ENCODE data around the gene EPGN. TPM values are rescaled to one million over a fixed set of nuclear protein-coding genes. Genes with fewer than 3 reads are reported as not detected.

Gene EPGN
- total RNA-seq, 4 donors from 2014 or later: 1.6 TPM; not detected in 3

DNA sequence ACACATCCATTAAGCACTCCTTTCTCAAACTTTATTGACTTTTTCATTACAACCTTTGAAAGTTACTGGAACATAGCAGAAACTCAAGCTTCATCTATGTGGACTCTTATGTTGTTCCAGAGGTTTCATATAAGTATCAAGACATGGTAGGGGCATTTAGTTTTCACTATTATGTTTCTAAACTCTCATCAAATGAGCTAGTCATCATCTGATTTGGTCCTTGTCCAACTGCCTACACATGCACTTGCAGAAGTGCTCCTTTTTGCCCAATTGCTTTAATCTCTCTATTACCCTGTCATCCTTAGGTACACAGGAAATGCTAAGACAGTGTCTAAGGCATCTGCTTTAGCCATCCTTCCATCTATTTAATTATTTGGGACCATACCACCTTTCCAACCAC lies 42.2 kb upstream of the EPGN start:
- H3K27ac ChIP-seq: no peak overlapping the region
- no peak overlapping the region for H3K4me3 ChIP-seq
- H3K4me1 ChIP-seq: no peaks in the 10 kb centered on the region
- no peaks in the 10 kb centered on the region for H3K27me3 ChIP-seq
- ATAC-seq: no peak
- H3K9me3 ChIP-seq: no peaks in the 10 kb centered on the region
- TF ChIP-seq EP300 (IDR thresholded peaks at IDR 0.05) (no peak), POLR2A (IDR thresholded peaks at IDR 0.05) (no peak), POLR2AphosphoS5 (IDR thresholded peaks at IDR 0.05) (no peak)
- TF ChIP-seq, protein P1, sequence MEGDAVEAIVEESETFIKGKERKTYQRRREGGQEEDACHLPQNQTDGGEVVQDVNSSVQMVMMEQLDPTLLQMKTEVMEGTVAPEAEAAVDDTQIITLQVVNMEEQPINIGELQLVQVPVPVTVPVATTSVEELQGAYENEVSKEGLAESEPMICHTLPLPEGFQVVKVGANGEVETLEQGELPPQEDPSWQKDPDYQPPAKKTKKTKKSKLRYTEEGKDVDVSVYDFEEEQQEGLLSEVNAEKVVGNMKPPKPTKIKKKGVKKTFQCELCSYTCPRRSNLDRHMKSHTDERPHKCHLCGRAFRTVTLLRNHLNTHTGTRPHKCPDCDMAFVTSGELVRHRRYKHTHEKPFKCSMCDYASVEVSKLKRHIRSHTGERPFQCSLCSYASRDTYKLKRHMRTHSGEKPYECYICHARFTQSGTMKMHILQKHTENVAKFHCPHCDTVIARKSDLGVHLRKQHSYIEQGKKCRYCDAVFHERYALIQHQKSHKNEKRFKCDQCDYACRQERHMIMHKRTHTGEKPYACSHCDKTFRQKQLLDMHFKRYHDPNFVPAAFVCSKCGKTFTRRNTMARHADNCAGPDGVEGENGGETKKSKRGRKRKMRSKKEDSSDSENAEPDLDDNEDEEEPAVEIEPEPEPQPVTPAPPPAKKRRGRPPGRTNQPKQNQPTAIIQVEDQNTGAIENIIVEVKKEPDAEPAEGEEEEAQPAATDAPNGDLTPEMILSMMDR (IDR thresholded peaks at IDR 0.05): no peak
- H3K36me3 ChIP-seq: no peaks in the 10 kb centered on the region

DNA sequence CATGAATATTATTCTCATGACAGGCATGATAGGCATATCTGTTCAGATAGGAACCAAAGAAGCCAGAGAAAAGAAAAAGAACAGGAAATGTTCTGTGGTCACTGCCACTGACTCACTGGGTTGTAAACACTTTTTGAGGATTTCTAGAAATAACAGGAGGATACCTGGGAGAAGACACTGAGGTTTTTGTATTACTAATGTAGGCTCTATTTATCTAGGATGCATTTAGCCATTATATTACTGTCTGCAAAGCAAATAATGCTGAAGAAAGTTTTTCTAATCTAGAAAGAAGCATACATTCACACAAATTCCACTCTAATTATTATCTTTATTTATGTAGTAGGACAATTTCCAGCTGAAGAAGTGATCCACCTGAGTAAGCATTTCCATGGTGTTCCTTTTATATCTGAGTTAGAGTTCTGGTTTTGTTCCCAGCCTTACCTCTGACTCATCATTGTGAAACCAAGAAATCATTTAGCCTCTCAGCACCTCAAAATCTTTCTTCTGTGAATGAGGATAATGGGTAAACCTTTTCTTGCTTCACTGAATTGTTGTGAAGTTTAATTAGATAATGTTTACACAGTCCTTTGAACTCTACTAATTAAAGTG lies 40.2 kb upstream of the EPGN start:
- no peak for ATAC-seq

DNA sequence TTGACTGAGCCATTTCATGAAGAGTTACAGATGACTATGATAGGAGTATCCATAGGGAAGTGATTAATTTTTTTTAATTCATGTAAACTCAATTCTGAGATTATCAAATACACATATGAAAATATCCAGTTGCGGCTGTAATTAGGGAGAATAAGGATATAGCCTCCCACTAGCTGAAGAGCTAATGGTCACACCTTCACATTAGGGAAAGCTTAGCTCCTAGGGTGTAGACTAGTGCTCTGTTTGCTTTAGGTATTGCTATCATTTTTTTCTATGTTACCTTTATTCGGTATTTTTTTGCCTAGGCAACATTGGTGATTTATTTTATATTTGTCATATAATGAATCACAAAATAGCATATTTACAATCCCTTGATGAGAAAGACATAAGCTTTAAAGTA lies 39.6 kb upstream of the EPGN start:
- H3K27me3 ChIP-seq: no peaks in the 10 kb centered on the region
- no peaks in the 10 kb centered on the region for H3K4me1 ChIP-seq
- 85 to 86% methylated on average over 1 to 2 of the region's 2 CpGs for WGBS, 2 donors (ENCODE audit: low coverage in 1 of 2)
- H3K27ac ChIP-seq: no peak overlapping the region
- no peak overlapping the region for H3K4me3 ChIP-seq
- no peaks in the 10 kb centered on the region for H3K9me3 ChIP-seq
- no peak for ATAC-seq
- TF ChIP-seq POLR2A (IDR thresholded peaks at IDR 0.05) (no peak), EP300 (IDR thresholded peaks at IDR 0.05) (no peak), POLR2AphosphoS5 (IDR thresholded peaks at IDR 0.05) (no peak)
- TF ChIP-seq, protein P1 (IDR thresholded peaks at IDR 0.05): no peak
- H3K36me3 ChIP-seq: no peaks in the 10 kb centered on the region

More for the DNA sequence above, 40.2 kb upstream of the EPGN start:
- no peak for TF ChIP-seq POLR2A (IDR thresholded peaks at IDR 0.05)
- no peak for TF ChIP-seq POLR2AphosphoS5 (IDR thresholded peaks at IDR 0.05)
- TF ChIP-seq EP300 (IDR thresholded peaks at IDR 0.05): no peak
- TF ChIP-seq, protein P1 (IDR thresholded peaks at IDR 0.05): no peak
- Histone ChIP-seq H3K4me1 (no peaks in the 10 kb centered on the region), H3K27ac (no peak overlapping the region), H3K27me3 (no peaks in the 10 kb centered on the region), H3K36me3 (no peaks in the 10 kb centered on the region), H3K4me3 (no peak overlapping the region), H3K9me3 (no peaks in the 10 kb centered on the region)

DNA sequence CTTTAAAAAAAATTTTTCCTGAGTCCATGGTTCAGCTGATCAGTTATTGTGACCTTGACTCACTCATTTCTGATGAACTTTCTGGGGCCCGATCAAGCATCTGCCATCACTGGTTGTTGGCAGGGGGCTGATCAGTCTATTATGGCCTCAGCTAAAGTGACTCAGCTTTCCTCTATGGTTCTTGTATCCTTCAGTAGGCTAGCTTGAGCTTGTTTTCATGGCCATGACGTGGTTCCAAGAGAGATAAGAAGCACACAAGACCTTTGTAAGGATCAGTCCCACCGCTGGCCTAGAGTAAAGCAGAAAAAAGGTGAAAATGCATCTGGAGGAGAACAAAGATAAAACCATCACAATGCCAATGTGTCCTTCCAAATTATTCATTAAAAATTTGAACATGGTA lies 29.8 kb upstream of the EPGN start:
- H3K27me3 ChIP-seq: no peaks in the 10 kb centered on the region
- no peak overlapping the region for H3K4me3 ChIP-seq
- WGBS, 2 donors (ENCODE audit: low coverage in 1 of 2): 93 to 95% methylated on average over 3 of the region's 3 CpGs
- ATAC-seq: no peak
- H3K27ac ChIP-seq: no peak overlapping the region
- TF ChIP-seq POLR2A (IDR thresholded peaks at IDR 0.05): no peak
- H3K36me3 ChIP-seq: peaks cover 0 to 15% of the 10 kb centered on the region in 2 donors
- no peaks in the 10 kb centered on the region for H3K9me3 ChIP-seq
- no peaks in the 10 kb centered on the region for H3K4me1 ChIP-seq

DNA sequence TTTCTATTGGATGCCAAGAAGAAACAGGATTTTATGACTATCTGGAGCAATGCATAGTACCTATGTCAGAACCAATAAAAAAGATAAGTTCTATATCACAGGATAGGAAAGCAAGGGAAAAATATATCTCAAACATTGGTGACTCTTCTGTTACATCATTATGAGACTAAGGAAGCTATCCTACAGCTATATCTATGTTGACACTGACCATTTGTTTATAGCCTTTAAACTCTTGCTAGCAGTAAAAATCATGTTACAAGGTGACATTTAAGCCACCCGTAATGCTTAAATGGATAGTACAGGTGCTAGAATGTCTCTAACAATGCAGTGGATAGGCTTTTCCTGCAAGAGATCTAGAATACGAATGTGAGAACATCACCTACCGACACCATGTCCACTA lies 28.6 kb upstream of the EPGN start:
- Histone ChIP-seq H3K4me1 (no peaks in the 10 kb centered on the region), H3K9me3 (no peaks in the 10 kb centered on the region), H3K27ac (no peak overlapping the region), H3K4me3 (no peak overlapping the region), H3K27me3 (no peaks in the 10 kb centered on the region), H3K36me3 (peaks cover 0 to 19% of the 10 kb centered on the region in 2 donors)
- ATAC-seq: no peak
- 94% methylated on average over 3 of the region's 3 CpGs for WGBS, 2 donors (ENCODE audit: low coverage in 1 of 2)
- TF ChIP-seq EP300 (IDR thresholded peaks at IDR 0.05): no peak

DNA sequence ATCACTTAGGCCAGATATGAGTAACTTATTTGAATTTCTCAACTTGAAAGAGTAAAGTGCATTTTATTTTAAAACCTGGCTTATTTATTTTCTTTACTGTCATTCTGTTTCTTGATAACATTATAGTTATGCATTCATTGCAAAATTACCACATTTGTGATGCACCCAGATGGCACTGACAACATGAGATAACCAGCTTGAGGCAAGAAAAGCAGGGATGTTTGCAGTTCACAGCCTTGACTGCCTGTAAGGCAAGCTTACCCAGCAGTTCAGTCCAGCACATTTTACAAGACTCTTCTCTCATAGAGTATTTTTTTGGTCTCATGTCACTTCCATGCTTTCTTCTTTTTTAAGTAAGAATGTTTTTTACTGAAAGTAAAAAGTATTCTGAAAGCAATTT lies 25.3 kb upstream of the EPGN start:
- TF ChIP-seq POLR2A (IDR thresholded peaks at IDR 0.05): no peak
- TF ChIP-seq, protein P1 (IDR thresholded peaks at IDR 0.05): no peak
- TF ChIP-seq EP300 (IDR thresholded peaks at IDR 0.05): no peak
- no peak for TF ChIP-seq POLR2AphosphoS5 (IDR thresholded peaks at IDR 0.05)
- Histone ChIP-seq H3K4me1 (no peaks in the 10 kb centered on the region), H3K9me3 (no peaks in the 10 kb centered on the region), H3K4me3 (no peak overlapping the region), H3K27me3 (no peaks in the 10 kb centered on the region), H3K27ac (no peak overlapping the region), H3K36me3 (peaks cover 0 to 10% of the 10 kb centered on the region in 2 donors)
- ATAC-seq: no peak

Data from gastroesophageal sphincter (tissue), 4 donors.